NCI-H1105 (cell line): ENCODE measurements around the gene TMA16.

ENCODE experiments used
- DNase-seq: peaks from one replicate; lab custom pipeline; 2025; lab: John Stamatoyannopoulos, UW

Gene TMA16

GRCh38 chr4:163563592-163563991 is 69.1 kb downstream of the TMA16 start:
- DNase-seq, result no peak

GRCh38 chr4:163564221-163564720 is 69.8 kb downstream of the TMA16 start:
- DNase-seq, result no peak

GRCh38 chr4:163565226-163566135 is 71.0 kb downstream of the TMA16 start:
- DNase-seq, result no peak

- DNase-seq, result no peak
Observed at GRCh38 chr4:163566257-163566796, 71.8 kb downstream of the TMA16 start.

GRCh38 chr4:163568843-163569242 is 74.4 kb downstream of the TMA16 start:
- no peak for DNase-seq
